Retina (tissue), 1 donor: ENCODE data around the gene RPL34.

Experiments used
- DNase-seq: peaks from one replicate; pipeline ENCODE4 v3.0.0-alpha.2; 2016

Gene RPL34

GRCh38 chr4:108624263-108625056 is 4.1 kb downstream of the RPL34 start:
- DNase-seq: no peak

GRCh38 chr4:108626056-108626455 is 5.7 kb downstream of the RPL34 start:
- DNase-seq: no peak

- DNase-seq: no peak
These were observed 8.0 kb downstream of the RPL34 start for GRCh38 chr4:108628411-108628810.

- DNase-seq: no peak
These were observed 14.8 kb downstream of the RPL34 start for GRCh38 chr4:108635070-108635655.

GRCh38 chr4:108636246-108636645 is 15.9 kb downstream of the RPL34 start:
- DNase-seq: no peak

GRCh38 chr4:108637856-108638255 is 17.5 kb downstream of the RPL34 start:
- DNase-seq: no peak

GRCh38 chr4:108644237-108644636 is 23.9 kb downstream of the RPL34 start:
- no peak for DNase-seq

GRCh38 chr4:108646706-108647105 is 26.3 kb downstream of the RPL34 start:
- no peak for DNase-seq

GRCh38 chr4:108649863-108650211 is 29.5 kb downstream of the RPL34 start:
- DNase-seq: no peak

- peak; percentile 97 for DNase-seq
These were observed 30.0 kb downstream of the RPL34 start, which contains the start of gene OSTC for GRCh38 chr4:108650212-108651013. Gene OSTC, plus strand, starts transcription at chr4:108650599. Its CDS starts 57 bp downstream, at chr4:108650656.

GRCh38 chr4:108651014-108651791 is 30.8 kb downstream of the RPL34 start:
- DNase-seq: peak; percentile 4

GRCh38 chr4:108662629-108663028 is 42.3 kb downstream of the RPL34 start:
- DNase-seq: no peak

GRCh38 chr4:108674356-108674977 is 54.1 kb downstream of the RPL34 start:
- DNase-seq: no peak
